Peyer's patch (tissue), 4 donors: Measurements from ENCODE around the gene FBLN1. TPM values are rescaled to one million over a fixed set of nuclear protein-coding genes. Genes with fewer than 3 reads are reported as not detected.
A peak's percentile ranks its signal among the peaks of the same experiment; 100 is the strongest.
"Not testable (repeated sequence)": the region's sequence is repeated elsewhere in the genome, so short reads cannot be mapped to it uniquely, and the experiment has no call there.

Experiments
- DNase-seq, 3 donors: peaks; one replicate each; pipeline ENCODE4 v3.0.0-alpha.2; 2017 to 2019
- H3K27ac ChIP-seq, 4 donors: fragments of 200-600 bp; sonication (generic); one replicate each; pipeline ENCODE4 v1.5.1; 2016 to 2019
- H3K27me3 ChIP-seq, 2 donors: fragments of 200-600 bp; sonication (generic); one replicate each; pipeline ENCODE4 v1.5.1; 2019
- H3K36me3 ChIP-seq, 3 donors: fragments of 200-600 bp; sonication (generic); one replicate each; pipeline ENCODE4 v1.5.1; 2016 to 2019
- H3K4me1 ChIP-seq, 4 donors: fragments of 200-600 bp; sonication (generic); one replicate each; pipeline ENCODE4 v1.5.1; 2016 to 2019
- H3K4me3 ChIP-seq, 4 donors: fragments of 200-600 bp; sonication (generic); 1 replicate in 3 of 4; 2 replicates in 1 of 4; pipeline ENCODE4 v1.5.1; 2016 to 2019; ENCODE audit warnings: mild to moderate bottlenecking in 1 of 4
- H3K9me3 ChIP-seq, 4 donors: fragments of 200-600 bp; sonication (generic); one replicate each; pipeline ENCODE4 v1.5.1; 2016 to 2019; ENCODE audit warnings: mild to moderate bottlenecking in 1 of 4
- POLR2A ChIP-seq, 2 donors: fragments of 450-650 bp; IDR thresholded peaks; one replicate each; pipeline ENCODE4 v1.5.1; 2017; ENCODE audit warnings: antibody characterized with exemption in 2 of 2, mild to moderate bottlenecking in 2 of 2, moderate library complexity in 2 of 2
- total RNA-seq, 4 donors: library from RNA; depleted of rRNA; stranded (reverse); fragments of >200 nt; gene quantifications; one replicate each; pipeline ENCODE4 v1.1.0, GENCODE V29; 2016
- TF ChIP-seq, protein P1 (sequence below), 6 experiments: fragments of 450-650 bp in 4 of 6; fragments of 200-600 bp in 2 of 6; sonication (generic) in 1 of 6; IDR thresholded peaks; one replicate each; pipeline ENCODE4 v1.5.1; 2017 to 2019; ENCODE audit warnings: antibody characterized with exemption in 6 of 6, mild to moderate bottlenecking in 3 of 6, moderate library complexity in 1 of 6

Gene FBLN1
- total RNA-seq, 4 donors from 2014 or later = 29.8 to 162 (median 136) TPM

DNA sequence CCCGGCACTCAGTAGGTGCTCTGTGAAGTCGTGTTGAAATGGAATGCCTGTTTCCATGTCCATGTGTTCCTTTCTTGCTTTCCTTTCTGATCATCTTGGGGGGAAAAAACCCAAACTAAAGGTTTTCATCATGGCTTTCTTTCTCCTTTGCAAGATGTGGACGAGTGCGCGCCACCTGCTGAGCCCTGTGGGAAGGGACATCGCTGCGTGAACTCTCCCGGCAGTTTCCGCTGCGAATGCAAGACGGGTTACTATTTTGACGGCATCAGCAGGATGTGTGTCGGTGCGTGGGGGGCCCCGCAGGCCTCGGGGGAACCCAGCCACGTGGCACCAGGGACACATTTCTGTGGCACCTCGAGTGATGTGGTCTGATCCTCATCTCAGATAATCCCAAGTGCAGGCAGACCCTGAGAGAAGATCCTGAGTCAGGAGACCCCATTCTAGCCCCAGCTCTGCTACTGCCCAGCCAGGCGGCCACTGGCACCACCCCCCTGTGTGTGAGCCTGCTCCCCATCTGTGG, 39.4 kb downstream of the FBLN1 start:
- no peak overlapping the region for H3K4me3 ChIP-seq
- TF ChIP-seq POLR2A (IDR thresholded peaks at IDR 0.05) = no peak
- TF ChIP-seq, protein P1, sequence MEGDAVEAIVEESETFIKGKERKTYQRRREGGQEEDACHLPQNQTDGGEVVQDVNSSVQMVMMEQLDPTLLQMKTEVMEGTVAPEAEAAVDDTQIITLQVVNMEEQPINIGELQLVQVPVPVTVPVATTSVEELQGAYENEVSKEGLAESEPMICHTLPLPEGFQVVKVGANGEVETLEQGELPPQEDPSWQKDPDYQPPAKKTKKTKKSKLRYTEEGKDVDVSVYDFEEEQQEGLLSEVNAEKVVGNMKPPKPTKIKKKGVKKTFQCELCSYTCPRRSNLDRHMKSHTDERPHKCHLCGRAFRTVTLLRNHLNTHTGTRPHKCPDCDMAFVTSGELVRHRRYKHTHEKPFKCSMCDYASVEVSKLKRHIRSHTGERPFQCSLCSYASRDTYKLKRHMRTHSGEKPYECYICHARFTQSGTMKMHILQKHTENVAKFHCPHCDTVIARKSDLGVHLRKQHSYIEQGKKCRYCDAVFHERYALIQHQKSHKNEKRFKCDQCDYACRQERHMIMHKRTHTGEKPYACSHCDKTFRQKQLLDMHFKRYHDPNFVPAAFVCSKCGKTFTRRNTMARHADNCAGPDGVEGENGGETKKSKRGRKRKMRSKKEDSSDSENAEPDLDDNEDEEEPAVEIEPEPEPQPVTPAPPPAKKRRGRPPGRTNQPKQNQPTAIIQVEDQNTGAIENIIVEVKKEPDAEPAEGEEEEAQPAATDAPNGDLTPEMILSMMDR (IDR thresholded peaks at IDR 0.05) = no peak
- H3K27ac ChIP-seq = no peak overlapping the region
- no peak for DNase-seq
- H3K9me3 ChIP-seq = no peaks in the 10 kb centered on the region
- no peaks in the 10 kb centered on the region for H3K27me3 ChIP-seq
- H3K36me3 ChIP-seq = no peaks in the 10 kb centered on the region
- peaks cover 0 to 9% (median 0%) of the 10 kb centered on the region in 4 donors for H3K4me1 ChIP-seq

DNA sequence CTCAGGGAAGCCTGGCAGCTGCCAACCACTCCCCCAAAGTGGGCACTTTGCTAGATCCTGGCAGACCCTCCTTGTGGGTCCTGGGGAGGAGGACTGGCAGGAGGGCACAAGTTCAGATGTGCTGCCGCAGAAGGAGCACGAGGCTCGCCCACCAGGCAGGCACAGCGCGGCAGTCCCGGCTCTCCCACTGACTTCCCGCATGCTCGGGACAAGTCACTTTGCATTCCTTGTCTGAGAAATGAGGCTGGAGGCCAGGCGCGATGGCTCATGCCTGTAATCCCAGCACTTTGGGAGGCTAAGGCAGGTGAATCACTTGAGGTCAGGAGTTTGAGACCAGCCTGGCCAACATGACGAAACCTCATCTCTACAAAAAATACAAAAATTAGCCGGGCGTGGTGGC, 40.1 kb downstream of the FBLN1 start:
- H3K27me3 ChIP-seq, H3K4me3 ChIP-seq, H3K4me1 ChIP-seq, H3K27ac ChIP-seq, H3K36me3 ChIP-seq, H3K9me3 ChIP-seq, DNase-seq: not testable (repeated sequence)

DNA sequence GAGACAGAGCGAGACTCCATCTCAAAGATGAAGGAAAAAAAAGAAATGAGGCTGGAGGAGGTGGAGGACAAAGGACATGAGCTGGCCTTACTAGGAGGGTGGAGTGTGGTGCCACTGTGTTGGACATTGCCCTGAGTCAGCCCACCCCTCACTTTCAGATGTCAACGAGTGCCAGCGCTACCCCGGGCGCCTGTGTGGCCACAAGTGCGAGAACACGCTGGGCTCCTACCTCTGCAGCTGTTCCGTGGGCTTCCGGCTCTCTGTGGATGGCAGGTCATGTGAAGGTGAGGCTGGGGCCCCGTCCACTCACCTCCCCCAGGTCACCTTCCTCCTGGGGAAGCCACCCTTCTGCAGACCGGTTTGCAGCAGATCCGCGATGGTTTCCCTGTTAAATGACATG, 40.6 kb downstream of the FBLN1 start:
- DNase-seq = no peak
- Histone ChIP-seq H3K4me3 (no peak overlapping the region), H3K36me3 (no peaks in the 10 kb centered on the region), H3K4me1 (peaks cover 0 to 1% (median 0%) of the 10 kb centered on the region in 4 donors), H3K9me3 (no peaks in the 10 kb centered on the region), H3K27me3 (no peaks in the 10 kb centered on the region), H3K27ac (no peak overlapping the region)
- TF ChIP-seq, protein P1 (IDR thresholded peaks at IDR 0.05) = no peak
- no peak for TF ChIP-seq POLR2A (IDR thresholded peaks at IDR 0.05)

DNA sequence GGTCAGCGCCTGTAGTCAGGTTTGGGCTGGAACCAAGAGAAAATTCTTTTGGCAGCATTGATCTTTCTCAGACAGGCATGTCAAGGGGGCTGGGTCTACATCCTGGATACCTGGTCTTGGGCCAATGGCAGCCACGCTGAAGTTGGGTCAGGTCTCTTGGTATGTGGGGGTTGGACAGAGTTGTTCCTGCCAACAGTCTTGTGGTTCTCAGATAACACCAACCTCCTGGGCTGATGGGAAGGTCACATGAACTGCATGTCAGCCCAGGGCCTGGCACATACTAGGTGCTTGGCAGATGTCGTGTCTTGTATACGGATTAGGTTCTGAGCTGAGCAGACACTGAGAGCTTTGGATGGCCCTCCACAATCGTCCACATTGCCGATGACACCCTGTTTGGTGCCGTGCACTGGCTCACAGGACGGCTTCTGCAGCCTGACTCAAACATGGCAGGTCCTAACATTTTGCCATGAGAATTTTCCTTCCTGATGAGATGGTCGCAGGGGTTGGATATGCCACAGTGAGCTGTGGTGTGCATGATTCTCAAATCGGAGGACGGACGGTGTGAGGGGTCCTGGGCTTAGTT, 42.0 kb downstream of the FBLN1 start:
- TF ChIP-seq, protein P1 (IDR thresholded peaks at IDR 0.05) = no peak
- TF ChIP-seq POLR2A (IDR thresholded peaks at IDR 0.05) = no peak
- peaks cover 0 to 8% (median 0%) of the 10 kb centered on the region in 4 donors for H3K4me1 ChIP-seq

DNA sequence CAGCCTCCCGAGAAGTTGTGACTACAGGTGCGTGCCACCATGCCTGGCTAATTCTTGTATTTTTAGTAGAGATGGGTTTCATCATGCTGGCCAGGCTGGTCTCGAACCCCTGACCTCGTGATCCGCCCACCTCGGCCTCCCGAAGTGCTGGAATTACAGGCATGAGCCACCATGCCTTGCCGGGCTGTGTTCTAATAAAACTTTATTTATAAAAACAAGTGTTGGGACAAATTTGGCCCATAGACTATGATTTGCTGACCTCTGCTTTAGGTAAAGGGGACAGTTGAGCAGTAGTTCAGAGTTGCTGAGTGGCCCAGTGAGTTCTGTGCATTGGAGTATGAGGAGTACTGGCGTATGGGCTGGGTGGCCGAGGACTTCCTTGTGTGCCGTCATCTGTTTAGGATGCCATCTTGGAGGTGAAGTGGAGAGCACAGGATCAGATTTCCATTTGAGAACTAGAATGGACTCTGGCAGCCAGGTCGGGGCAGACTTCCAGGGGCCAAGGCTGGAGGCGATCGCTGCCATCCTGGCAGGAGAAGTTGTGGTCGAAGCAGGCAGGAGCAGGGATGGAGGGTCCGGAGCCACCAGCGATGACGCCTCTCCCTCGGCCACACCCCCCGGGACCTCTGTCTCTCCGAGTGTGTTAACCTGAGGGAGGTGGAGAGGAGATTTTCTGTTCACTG, 43.8 kb downstream of the FBLN1 start:
- Histone ChIP-seq H3K27ac (no peak overlapping the region), H3K27me3 (no peaks in the 10 kb centered on the region)
- TF ChIP-seq, protein P1 (IDR thresholded peaks at IDR 0.05) = no peak
- no peak for TF ChIP-seq POLR2A (IDR thresholded peaks at IDR 0.05)

More for the DNA sequence above, 42.0 kb downstream of the FBLN1 start:
- no peak overlapping the region for H3K27ac ChIP-seq
- no peaks in the 10 kb centered on the region for H3K36me3 ChIP-seq
- H3K27me3 ChIP-seq = no peaks in the 10 kb centered on the region
- no peaks in the 10 kb centered on the region for H3K9me3 ChIP-seq
- no peak overlapping the region for H3K4me3 ChIP-seq
- DNase-seq = no peak

DNA sequence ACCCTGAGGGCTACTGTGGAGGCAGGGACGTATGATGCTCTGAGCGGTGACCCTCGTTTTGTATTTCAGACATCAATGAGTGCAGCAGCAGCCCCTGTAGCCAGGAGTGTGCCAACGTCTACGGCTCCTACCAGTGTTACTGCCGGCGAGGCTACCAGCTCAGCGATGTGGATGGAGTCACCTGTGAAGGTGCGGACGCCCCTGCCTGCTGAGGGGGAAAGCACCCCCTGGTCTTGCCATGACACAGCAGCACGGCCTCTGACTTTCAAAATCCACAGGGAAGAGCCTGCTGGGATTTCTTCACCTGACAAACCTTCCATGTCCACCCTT, 44.3 kb downstream of the FBLN1 start:
- DNase-seq = peak in 1 of 3 donors; percentile 37
- no peak for TF ChIP-seq POLR2A (IDR thresholded peaks at IDR 0.05)
- TF ChIP-seq, protein P1 (IDR thresholded peaks at IDR 0.05) = no peak
- Histone ChIP-seq H3K36me3 (no peaks in the 10 kb centered on the region), H3K27me3 (no peaks in the 10 kb centered on the region), H3K4me3 (no peak overlapping the region), H3K27ac (no peak overlapping the region), H3K9me3 (no peaks in the 10 kb centered on the region), H3K4me1 (peaks cover 0 to 25% (median 0%) of the 10 kb centered on the region in 4 donors)

More for the DNA sequence above, 43.8 kb downstream of the FBLN1 start:
- Histone ChIP-seq H3K4me3 (no peak overlapping the region), H3K9me3 (no peaks in the 10 kb centered on the region), H3K36me3 (no peaks in the 10 kb centered on the region), H3K4me1 (peaks cover 0 to 21% (median 0%) of the 10 kb centered on the region in 4 donors)
- DNase-seq = no peak
